HG02870 (cell line): Measurements from ENCODE around the gene MYLK2.
"Not testable (repeated sequence)": the region's sequence is repeated elsewhere in the genome, so short reads cannot be mapped to it uniquely, and the experiment has no call there.

ENCODE experiments used
- ATAC-seq: cut with Tn5 transposase; IDR thresholded peaks from one replicate; pipeline ENCODE4 v1.9.1; 2021; ENCODE audit warnings: mild to moderate bottlenecking, moderate library complexity; ENCODE audit not compliant: unreplicated experiment

MYLK2 gene

GRCh38 chr20:31819083-31819784 is at the start of gene MYLK2:
MYLK2 (plus strand) TSS chr20:31819356; CDS start chr20:31819581, 225 bp downstream.
- no peak for ATAC-seq

GRCh38 chr20:31769681-31770080 is 49.5 kb upstream of the MYLK2 start:
- ATAC-seq: no peak

GRCh38 chr20:31770243-31770642 is 48.9 kb upstream of the MYLK2 start:
- no peak for ATAC-seq

- no peak for ATAC-seq
Observed at GRCh38 chr20:31774408-31774807, 44.7 kb upstream of the MYLK2 start.

- no peak for ATAC-seq
Observed at GRCh38 chr20:31780839-31781238, 38.3 kb upstream of the MYLK2 start.

- ATAC-seq: no peak
Observed at GRCh38 chr20:31781945-31782344, 37.2 kb upstream of the MYLK2 start.

GRCh38 chr20:31784354-31785044 is 34.7 kb upstream of the MYLK2 start:
- no peak for ATAC-seq

- ATAC-seq: no peak
Observed at GRCh38 chr20:31785089-31785488, 34.1 kb upstream of the MYLK2 start.

- no peak for ATAC-seq
Observed at GRCh38 chr20:31788578-31788977, 30.6 kb upstream of the MYLK2 start.

- no peak for ATAC-seq
Observed at GRCh38 chr20:31790401-31790800, 28.8 kb upstream of the MYLK2 start.

- ATAC-seq: no peak
Observed at GRCh38 chr20:31797364-31797763, 21.8 kb upstream of the MYLK2 start.

GRCh38 chr20:31801508-31801907 is 17.6 kb upstream of the MYLK2 start:
- no peak for ATAC-seq

- no peak for ATAC-seq
Observed at GRCh38 chr20:31803552-31804291, 15.4 kb upstream of the MYLK2 start.

- ATAC-seq: no peak
Observed at GRCh38 chr20:31806564-31807355, 12.4 kb upstream of the MYLK2 start.

- no peak for ATAC-seq
Observed at GRCh38 chr20:31808481-31808880, 10.7 kb upstream of the MYLK2 start.

- ATAC-seq: no peak
Observed at GRCh38 chr20:31809661-31810060, 9.5 kb upstream of the MYLK2 start.

- ATAC-seq: no peak
Observed at GRCh38 chr20:31811198-31811597, 8.0 kb upstream of the MYLK2 start.

GRCh38 chr20:31811796-31812728 is 7.1 kb upstream of the MYLK2 start:
- ATAC-seq: no peak

- no peak for ATAC-seq
Observed at GRCh38 chr20:31813611-31814010, 5.5 kb upstream of the MYLK2 start.

GRCh38 chr20:31814142-31814541 is 5.0 kb upstream of the MYLK2 start:
- not testable (repeated sequence) for ATAC-seq
